HepG2 (cell line): Measurements from ENCODE around the gene CALML5. TPM values are rescaled to one million over a fixed set of nuclear protein-coding genes. Genes with fewer than 3 reads are reported as not detected.

Experiments
- ADNP ChIP-seq: sonication (generic); formaldehyde crosslinking; IDR thresholded peaks from 2 replicates; pipeline ENCODE4 v1.4.0; 2020; ENCODE audit warnings: missing genetic modification reagents
- ARNTL ChIP-seq: sonication (generic); formaldehyde crosslinking; IDR thresholded peaks from 2 replicates; pipeline ENCODE4 v1.4.0; 2020; ENCODE audit warnings: mild to moderate bottlenecking, missing genetic modification reagents
- ATM ChIP-seq: fragments of 450-650 bp; IDR thresholded peaks from 2 replicates; pipeline ENCODE4 v1.7.1; 2017; ENCODE audit warnings: mild to moderate bottlenecking, borderline replicate concordance
- ATRX ChIP-seq: sonication (generic); formaldehyde crosslinking; IDR thresholded peaks from 2 replicates; pipeline ENCODE4 v1.4.0; 2020; ENCODE audit warnings: missing genetic modification reagents, borderline replicate concordance
- BORCS8-MEF2B ChIP-seq: sonication (generic); formaldehyde crosslinking; IDR thresholded peaks from 2 replicates; pipeline ENCODE4 v1.8.0; 2022; ENCODE audit warnings: mild to moderate bottlenecking, missing genetic modification reagents
- EP300 ChIP-seq, 3 experiments: sonication (generic) in 1 of 3; formaldehyde crosslinking in 1 of 3; IDR thresholded peaks; 2 replicates each; pipeline versions ENCODE4 v1.5.1 to v1.6.1; 2011 to 2020; ENCODE audit warnings: low read depth in 2 of 3, low read length in 2 of 3, borderline replicate concordance in 1 of 3, improper control_type of control experiment in 1 of 3, mild to moderate bottlenecking in 1 of 3, missing genetic modification reagents in 1 of 3, moderate library complexity in 1 of 3
- GZF1 ChIP-seq: sonication (generic); formaldehyde crosslinking; IDR thresholded peaks from 2 replicates; pipeline ENCODE4 v1.5.1; 2020; ENCODE audit warnings: mild to moderate bottlenecking, missing genetic modification reagents
- HCFC1 ChIP-seq: fragments of 150-350 bp; IDR thresholded peaks from 2 replicates; pipeline ENCODE4 v1.6.1; 2014; ENCODE audit warnings: low read depth, low read length
- KLF13 ChIP-seq: sonication (generic); formaldehyde crosslinking; IDR thresholded peaks from 2 replicates; pipeline ENCODE4 v1.4.0; 2020; ENCODE audit warnings: mild to moderate bottlenecking, missing genetic modification reagents
- KLF15 ChIP-seq: sonication (generic); formaldehyde crosslinking; IDR thresholded peaks from 2 replicates; pipeline ENCODE4 v1.8.1; 2023; ENCODE audit warnings: borderline replicate concordance, mild to moderate bottlenecking, inconsistent platforms, missing genetic modification reagents, mixed read lengths
- MTF2 ChIP-seq: sonication (generic); formaldehyde crosslinking; IDR thresholded peaks from 2 replicates; pipeline ENCODE4 v1.5.0; 2020; ENCODE audit warnings: missing genetic modification reagents, borderline replicate concordance
- PHF8 ChIP-seq: sonication (generic); formaldehyde crosslinking; IDR thresholded peaks from 2 replicates; pipeline ENCODE4 v1.5.0; 2020; ENCODE audit warnings: missing genetic modification reagents
- POLR2A ChIP-seq, 2 experiments: IDR thresholded peaks; 2 replicates each; pipeline ENCODE4 v1.6.1; 2011; ENCODE audit warnings: low read depth in 2 of 2, low read length in 2 of 2, mild to moderate bottlenecking in 1 of 2, moderate library complexity in 1 of 2; ENCODE audit not compliant: insufficient read depth in 1 of 2
- PPARG ChIP-seq: conservative IDR thresholded peaks from 2 replicates; pipeline ENCODE4 v1.6.1; 2016; ENCODE audit warnings: missing biosample characterization, missing genetic modification reagents
- TCF7L2 ChIP-seq: IDR thresholded peaks from 2 replicates; pipeline ENCODE4 v1.6.1; 2011; ENCODE audit warnings: mild to moderate bottlenecking, low read depth, low read length, moderate library complexity
- ZMYM4 ChIP-seq: sonication (generic); formaldehyde crosslinking; IDR thresholded peaks from 2 replicates; pipeline ENCODE4 v1.8.1; 2023; ENCODE audit warnings: mild to moderate bottlenecking, missing genetic modification reagents
- ZNF446 ChIP-seq: sonication (generic); formaldehyde crosslinking; IDR thresholded peaks from 2 replicates; pipeline ENCODE4 v1.5.0; 2020; ENCODE audit warnings: mild to moderate bottlenecking, missing genetic modification reagents
- polyA plus RNA-seq, 8 experiments: library from polyadenylated mRNA; depleted of rRNA in 3 of 8; stranded (reverse) in 7 of 8; unstranded in 1 of 8; fragments of >200 nt; fragmentation: Illumina TruSeq in 4 of 8; extraction: Trizol in 4 of 8; gene quantifications; 2 replicates each; pipeline versions ENCODE4 v1.2.1 to v1.2.3, GENCODE V29; 2011 to 2016; ENCODE audit warnings: low read depth in 4 of 8, missing spikeins in 1 of 8, mixed read lengths in 1 of 8; ENCODE audit not compliant: insufficient read depth in 1 of 8
- total RNA-seq, 5 experiments: library from RNA; depleted of rRNA; stranded (reverse); fragments of >200 nt; fragmentation: Illumina TruSeq; extraction: Trizol; gene quantifications; 2 replicates each; pipeline ENCODE4 v1.2.3, GENCODE V29; 2016; ENCODE audit warnings: low read depth in 1 of 5
- TF ChIP-seq, protein P1 (sequence below): sonication (generic); formaldehyde crosslinking; IDR thresholded peaks from 2 replicates; pipeline ENCODE4 v1.5.1; 2020; ENCODE audit warnings: mild to moderate bottlenecking, moderate library complexity, missing genetic modification reagents
- TF ChIP-seq, protein P2 (sequence below): sonication (generic); formaldehyde crosslinking; IDR thresholded peaks from 2 replicates; pipeline ENCODE4 v1.4.0; 2020; ENCODE audit warnings: missing genetic modification reagents
- TF ChIP-seq, protein P3 (sequence below): sonication (generic); formaldehyde crosslinking; IDR thresholded peaks from 2 replicates; pipeline ENCODE4 v1.4.0; 2020; ENCODE audit warnings: mild to moderate bottlenecking, missing genetic modification reagents

CALML5 gene
- total and polyA plus RNA-seq, 2 of the 13 experiments (the other 11 are each of a cell fraction or from before 2014, with no cell fraction given): not detected

DNA sequence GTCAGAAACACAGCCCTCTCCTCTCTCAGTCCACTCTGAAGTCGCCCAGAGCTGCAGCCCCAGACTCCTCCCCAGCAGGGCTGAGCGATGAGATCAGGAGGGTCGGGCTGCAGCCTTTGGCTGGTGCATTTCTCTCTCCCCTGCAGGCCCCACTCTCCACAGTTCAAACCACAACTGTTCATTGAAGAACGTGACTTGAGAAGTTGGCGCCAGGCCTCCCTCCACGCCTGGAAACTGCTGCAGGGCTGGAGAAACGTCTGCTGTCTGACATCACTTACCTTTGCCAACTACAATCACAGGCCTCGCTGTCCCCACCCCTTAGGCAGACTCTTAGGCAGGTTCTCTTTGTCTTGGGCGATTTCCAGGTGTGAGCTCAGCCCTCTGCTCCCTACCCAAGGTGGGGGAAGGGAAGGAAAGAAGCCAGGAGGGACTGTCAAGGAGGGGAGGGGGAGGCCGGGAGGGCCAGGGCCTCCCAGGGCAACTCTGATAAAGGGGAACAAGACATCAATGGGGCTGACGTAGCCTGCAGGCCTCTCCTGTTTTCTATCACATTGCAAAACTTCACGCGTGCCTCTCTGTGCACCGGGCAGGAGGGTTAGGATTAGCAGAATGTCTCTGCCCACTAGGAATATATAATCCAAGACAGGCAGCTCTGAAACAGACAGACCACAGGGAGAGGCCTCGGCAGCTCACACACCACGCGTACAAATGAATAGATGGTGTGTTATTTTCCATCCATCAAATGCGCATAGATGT is 32.7 kb downstream of the CALML5 start (continued):
- TF ChIP-seq, protein P1, sequence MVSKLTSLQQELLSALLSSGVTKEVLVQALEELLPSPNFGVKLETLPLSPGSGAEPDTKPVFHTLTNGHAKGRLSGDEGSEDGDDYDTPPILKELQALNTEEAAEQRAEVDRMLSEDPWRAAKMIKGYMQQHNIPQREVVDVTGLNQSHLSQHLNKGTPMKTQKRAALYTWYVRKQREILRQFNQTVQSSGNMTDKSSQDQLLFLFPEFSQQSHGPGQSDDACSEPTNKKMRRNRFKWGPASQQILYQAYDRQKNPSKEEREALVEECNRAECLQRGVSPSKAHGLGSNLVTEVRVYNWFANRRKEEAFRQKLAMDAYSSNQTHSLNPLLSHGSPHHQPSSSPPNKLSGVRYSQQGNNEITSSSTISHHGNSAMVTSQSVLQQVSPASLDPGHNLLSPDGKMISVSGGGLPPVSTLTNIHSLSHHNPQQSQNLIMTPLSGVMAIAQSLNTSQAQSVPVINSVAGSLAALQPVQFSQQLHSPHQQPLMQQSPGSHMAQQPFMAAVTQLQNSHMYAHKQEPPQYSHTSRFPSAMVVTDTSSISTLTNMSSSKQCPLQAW (CRISPR knock-in tag): peak; percentile 36; the same call in 1 of the 2 replicates
- TF ChIP-seq PPARG (CRISPR knock-in tag): no peak
- no peak for TF ChIP-seq BORCS8-MEF2B (CRISPR knock-in tag)
- peak; percentile 32; the same call in 1 of the 2 replicates for TF ChIP-seq ZMYM4 (CRISPR knock-in tag)
- TF ChIP-seq ZNF446 (CRISPR knock-in tag): no peak
- TF ChIP-seq GZF1 (CRISPR knock-in tag): no peak
- TF ChIP-seq PHF8 (CRISPR knock-in tag): 0 out of 2 replicates have a peak, but pooled peaks have one; percentile 9
- TF ChIP-seq HCFC1: no peak
- no peak for TF ChIP-seq MTF2 (CRISPR knock-in tag)
- TF ChIP-seq KLF13 (CRISPR knock-in tag): no peak
- TF ChIP-seq ADNP (CRISPR knock-in tag): no peak
- TF ChIP-seq ARNTL (CRISPR knock-in tag): no peak
- TF ChIP-seq ATRX: no peak
- TF ChIP-seq POLR2A (IDR thresholded peaks at IDR 0.05; ENCODE audit: insufficient read depth in 1 of 2, low read depth in 2 of 2, low read length in 2 of 2): peak in 1 of 2 experiments; percentile 54; a peak in 1 of 4 replicates
- TF ChIP-seq, protein P2, sequence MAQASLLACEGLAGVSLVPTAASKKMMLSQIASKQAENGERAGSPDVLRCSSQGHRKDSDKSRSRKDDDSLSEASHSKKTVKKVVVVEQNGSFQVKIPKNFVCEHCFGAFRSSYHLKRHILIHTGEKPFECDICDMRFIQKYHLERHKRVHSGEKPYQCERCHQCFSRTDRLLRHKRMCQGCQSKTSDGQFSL (CRISPR knock-in tag): no peak
- TF ChIP-seq EP300 (IDR thresholded peaks at IDR 0.05; ENCODE audit: low read depth in 2 of 2, low read length in 2 of 2): no peak
- TF ChIP-seq EP300 (CRISPR knock-in tag; IDR thresholded peaks at IDR 0.05; ENCODE audit: borderline replicate concordance): no peak
- TF ChIP-seq ATM: no peak
- TF ChIP-seq, protein P3, sequence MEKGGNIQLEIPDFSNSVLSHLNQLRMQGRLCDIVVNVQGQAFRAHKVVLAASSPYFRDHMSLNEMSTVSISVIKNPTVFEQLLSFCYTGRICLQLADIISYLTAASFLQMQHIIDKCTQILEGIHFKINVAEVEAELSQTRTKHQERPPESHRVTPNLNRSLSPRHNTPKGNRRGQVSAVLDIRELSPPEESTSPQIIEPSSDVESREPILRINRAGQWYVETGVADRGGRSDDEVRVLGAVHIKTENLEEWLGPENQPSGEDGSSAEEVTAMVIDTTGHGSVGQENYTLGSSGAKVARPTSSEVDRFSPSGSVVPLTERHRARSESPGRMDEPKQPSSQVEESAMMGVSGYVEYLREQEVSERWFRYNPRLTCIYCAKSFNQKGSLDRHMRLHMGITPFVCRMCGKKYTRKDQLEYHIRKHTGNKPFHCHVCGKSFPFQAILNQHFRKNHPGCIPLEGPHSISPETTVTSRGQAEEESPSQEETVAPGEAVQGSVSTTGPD (CRISPR knock-in tag): no peak
- TF ChIP-seq TCF7L2: no peak
- TF ChIP-seq KLF15 (CRISPR knock-in tag): no peak
